ENCODE results near the gene RNU11. TPM values are rescaled to one million over a fixed set of nuclear protein-coding genes. Genes with fewer than 3 reads are reported as not detected.

RNU11 gene
- total and polyA plus RNA-seq, 2 of the 4 experiments (the other 2 are of a cell fraction), result not detected

GRCh38 chr1:28604411-28604810 lies 44.0 kb upstream of the RNU11 start:
- no peak overlapping the region for H3K9ac ChIP-seq (ENCODE audit: low read depth, low read length)
- no peak overlapping the region for H2BK5ac ChIP-seq (ENCODE audit: low read depth, low read length, poor library complexity, severe bottlenecking)
- dilution Hi-C loops (cut with HindIII; ENCODE audit: low sequenced_read_pairs, unreplicated experiment), result no loop called here
- H3K23ac ChIP-seq (ENCODE audit: low read depth, low read length), result no peak overlapping the region
- H3K4me3 ChIP-seq (ENCODE audit: insufficient read depth, low read depth, low read length), result no peak overlapping the region
- BruUV-seq (replicated peaks), result no TSS peak
- no peak overlapping the region for H2AK9ac ChIP-seq (replicated peaks; ENCODE audit: low read depth, low read length, poor library complexity)
- H2BK15ac ChIP-seq (ENCODE audit: low read depth, low read length), result no peak overlapping the region
- H4K5ac ChIP-seq (ENCODE audit: low read depth, low read length), result no peak overlapping the region
- TF ChIP-seq USF2 (IDR thresholded peaks at IDR 0.05; ENCODE audit: low read depth, low read length), result no peak
- no peak for TF ChIP-seq BHLHE40 (IDR thresholded peaks at IDR 0.05; ENCODE audit: low read depth, low read length)
- TF ChIP-seq RCOR1 (IDR thresholded peaks at IDR 0.05; ENCODE audit: insufficient replicate concordance, low read length), result no peak
- no peak for TF ChIP-seq SMC3 (IDR thresholded peaks at IDR 0.05; ENCODE audit: low read depth, low read length)
- no peak for TF ChIP-seq FOS (IDR thresholded peaks at IDR 0.05; ENCODE audit: low read depth, low read length)
- no peak for TF ChIP-seq POLR2A (IDR thresholded peaks at IDR 0.05; ENCODE audit: low read depth, low read length)
- no peak for TF ChIP-seq NFE2L2 (IDR thresholded peaks at IDR 0.05; ENCODE audit: low read depth, low read length)
- no peak for TF ChIP-seq RFX5 (IDR thresholded peaks at IDR 0.05; ENCODE audit: low read depth, low read length)
- TF ChIP-seq CTCF (conservative IDR thresholded peaks at IDR 0.05; ENCODE audit: low read depth, low read length), result no peak
- no peak for TF ChIP-seq MAFK (IDR thresholded peaks at IDR 0.05; ENCODE audit: low read depth, low read length)
- TF ChIP-seq RAD21 (IDR thresholded peaks at IDR 0.05; ENCODE audit: low read length), result no peak
- TF ChIP-seq ELK1 (IDR thresholded peaks at IDR 0.05; ENCODE audit: borderline replicate concordance, low read depth, low read length), result no peak
- TF ChIP-seq CHD1 (IDR thresholded peaks at IDR 0.05; ENCODE audit: low read depth, low read length), result no peak
- no peak for TF ChIP-seq MXI1 (IDR thresholded peaks at IDR 0.05; ENCODE audit: borderline replicate concordance, low read depth, low read length)
- TF ChIP-seq CEBPB (IDR thresholded peaks at IDR 0.05; ENCODE audit: low read depth, low read length), result no peak
- DNase-seq, result no peak
- H4K20me1 ChIP-seq (ENCODE audit: insufficient read depth, low read length), result peaks cover 10% of the 10 kb centered on the region
- H3K27me3 ChIP-seq (ENCODE audit: control insufficient read depth, insufficient read depth, low read length), result no peaks in the 10 kb centered on the region
- no peak overlapping the region for H3K56ac ChIP-seq (ENCODE audit: extremely low read depth, insufficient read depth, low read length)
- CTCF ChIA-PET, result interaction anchor here (0.6 kb wide), 1 partner anchor 63 kb away, joined by 3 read pairs; no protein-coding TSS in a partner anchor
- in situ Hi-C loops (cut with MboI; ENCODE audit: low sequenced_read_pairs), result loop anchor here (5.0 to 10.0 kb wide), 4 partner anchors 87 to 350 kb away; partner anchors contain the start of genes PHACTR4 and SESN2
- POLR2A ChIA-PET (ENCODE audit: unreplicated experiment), result no interaction called here
- peaks cover 6% of the 10 kb centered on the region for H3K9me1 ChIP-seq (ENCODE audit: insufficient read depth, low read length)
- no peak overlapping the region for H2AFZ ChIP-seq (replicated peaks; ENCODE audit: low read length, poor library complexity)
- no peaks in the 10 kb centered on the region for H3K9me3 ChIP-seq (ENCODE audit: control insufficient read depth, insufficient read depth, low read length)
- ATAC-seq (ENCODE audit: low read depth), result no peak
- no peak overlapping the region for H3K14ac ChIP-seq (replicated peaks; ENCODE audit: low read depth, low read length)
- H4K8ac ChIP-seq (ENCODE audit: low read depth in 2 of 2, low read length in 2 of 2), result no peak overlapping the region
- no peak overlapping the region for H2BK20ac ChIP-seq (ENCODE audit: low read depth, low read length)
- H3K18ac ChIP-seq (ENCODE audit: low read depth, low read length), result no peak overlapping the region
- intact Hi-C loops (cut with micrococcal nuclease), result loop anchor here (5.0 kb wide), 1 partner anchor 342 kb away; no protein-coding TSS in a partner anchor
- peaks cover 8% of the 10 kb centered on the region for H3K4me1 ChIP-seq (ENCODE audit: control insufficient read depth, insufficient read depth, low read length)
- H4K91ac ChIP-seq (ENCODE audit: insufficient read depth, low read depth, low read length), result no peak overlapping the region
- 93% methylated on average over 5 of the region's 5 CpGs; no CpG with 5 or more reads in 1 of the 2 experiments for whole genome bisulfite sequencing, 2 experiments (ENCODE audit: extremely low coverage in 2 of 2, insufficient read length in 1 of 2)
- no peak overlapping the region for H3K4ac ChIP-seq (ENCODE audit: low read depth, low read length)
- H2AK5ac ChIP-seq (ENCODE audit: low read depth, low read length), result no peak overlapping the region
- H3K27ac ChIP-seq (ENCODE audit: insufficient read depth, low read length), result no peak overlapping the region
- no peak overlapping the region for H2BK120ac ChIP-seq (ENCODE audit: low read depth, low read length)
- H3K79me1 ChIP-seq (ENCODE audit: low read depth in 1 of 2, low read length in 2 of 2), result peaks cover 0 to 6% of the 10 kb centered on the region in 2 experiments; a peak in 1 of 4 replicates
- no peak overlapping the region for H3K4me2 ChIP-seq (ENCODE audit: low read depth, low read length)
- peaks cover 24% of the 10 kb centered on the region for H3K36me3 ChIP-seq (ENCODE audit: control insufficient read depth, insufficient read depth, low read length)
